TTC549 (cell line): Measurements from ENCODE around the gene CGNL1.

Experiments
- FAIRE-seq: peaks from 2 replicates; lab custom pipeline; 2012; peaks lifted over from hg19 to GRCh38; lab: Jason Lieb, UNC

The CGNL1 gene

DNA sequence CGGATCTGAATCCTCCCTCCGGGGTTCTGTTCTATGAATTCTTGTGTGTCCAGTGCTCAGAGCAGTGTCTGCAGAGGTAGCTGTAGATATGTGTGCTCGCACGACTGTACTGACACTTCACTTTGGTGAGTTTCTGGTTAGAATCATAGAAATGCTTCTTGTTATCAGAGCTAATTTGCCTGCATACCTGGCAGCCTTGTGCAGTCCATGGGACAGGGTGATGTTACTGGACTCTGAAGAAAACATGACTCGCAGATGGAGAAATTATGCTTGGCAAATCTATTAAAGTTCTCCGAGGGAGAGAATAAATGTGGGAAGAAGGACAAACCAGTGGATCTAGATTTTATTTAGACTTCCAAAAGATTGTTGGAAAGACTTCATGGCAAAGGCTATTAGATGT lies 12.2 kb downstream of the CGNL1 start:
- no peak for FAIRE-seq

DNA sequence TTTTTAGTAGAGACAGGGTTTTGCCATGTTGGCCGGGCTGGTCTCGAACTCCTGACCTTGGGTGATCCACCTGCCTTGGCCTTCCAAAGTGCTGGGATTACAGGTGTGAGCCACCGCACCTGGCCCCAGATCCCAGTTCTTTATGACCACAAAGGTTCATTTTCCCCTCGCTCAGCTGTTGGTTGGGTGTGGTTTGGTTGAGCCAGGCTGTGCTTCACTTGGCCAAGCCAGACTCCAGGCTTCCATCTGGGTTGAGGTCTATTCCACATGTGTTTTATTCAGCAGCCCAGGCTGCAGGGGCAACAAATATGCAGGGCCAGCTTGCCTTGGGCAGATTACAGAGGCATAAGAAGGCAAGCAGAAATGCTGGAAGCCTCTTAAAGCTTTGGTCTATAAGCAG lies 13.7 kb downstream of the CGNL1 start:
- FAIRE-seq: no peak

DNA sequence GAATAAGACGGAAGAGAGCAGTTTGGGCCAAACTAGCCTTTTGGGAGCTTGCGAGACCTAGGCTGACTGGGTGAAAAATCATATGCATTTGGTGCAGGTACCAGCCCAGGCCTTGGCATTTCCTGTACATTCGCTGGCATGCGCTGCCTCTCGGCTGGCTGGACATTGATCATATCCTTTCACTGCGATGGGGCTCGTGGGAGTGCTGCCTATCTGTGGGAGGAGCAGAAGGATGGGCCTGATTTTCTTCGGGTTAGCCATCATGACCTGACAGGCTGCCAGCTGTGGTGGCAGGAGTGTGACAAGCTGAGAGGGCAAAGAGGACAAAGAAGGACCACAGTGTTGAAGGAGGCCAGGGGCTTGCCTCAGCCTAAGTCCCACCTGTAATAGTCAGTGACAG lies 14.3 kb downstream of the CGNL1 start:
- FAIRE-seq: no peak

DNA sequence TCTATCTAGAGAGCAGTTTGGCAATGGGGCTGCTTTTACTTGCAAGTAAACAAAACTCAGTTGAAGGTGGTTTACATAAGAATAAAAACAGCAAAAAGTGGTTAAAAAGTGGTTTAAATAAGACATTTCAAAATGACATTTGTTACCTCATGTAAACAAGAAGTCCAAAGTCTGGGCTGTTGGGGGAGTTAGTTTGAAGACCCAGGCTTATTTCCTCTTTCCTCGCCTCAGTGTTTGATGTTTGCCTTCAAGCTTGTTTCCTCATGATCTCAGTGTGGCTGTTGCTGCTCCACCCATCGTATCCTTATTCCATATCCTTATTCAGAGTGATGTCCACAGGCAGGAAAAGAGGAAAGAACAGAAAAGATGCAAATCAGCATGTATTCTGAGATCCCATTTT lies 15.2 kb downstream of the CGNL1 start:
- no peak for FAIRE-seq

DNA sequence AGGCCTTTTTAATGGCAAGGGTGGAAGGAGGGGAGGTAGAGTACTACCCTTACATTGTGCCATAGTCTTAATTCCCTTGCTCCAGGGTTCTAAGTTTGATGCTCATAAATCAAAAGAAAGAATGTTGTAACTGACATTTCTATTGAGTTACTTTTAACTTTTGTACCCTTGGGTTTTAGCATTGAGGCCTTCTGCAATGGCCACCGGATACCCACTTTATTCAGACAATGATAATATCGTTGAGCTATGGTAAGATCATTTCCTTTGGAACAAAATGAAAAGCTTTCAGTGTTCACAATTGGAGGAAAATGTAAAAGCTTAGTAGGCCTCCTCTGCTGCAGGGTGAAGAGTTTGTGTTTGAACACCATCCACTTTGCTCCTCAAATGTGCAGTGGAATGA lies 16.8 kb downstream of the CGNL1 start:
- no peak for FAIRE-seq

DNA sequence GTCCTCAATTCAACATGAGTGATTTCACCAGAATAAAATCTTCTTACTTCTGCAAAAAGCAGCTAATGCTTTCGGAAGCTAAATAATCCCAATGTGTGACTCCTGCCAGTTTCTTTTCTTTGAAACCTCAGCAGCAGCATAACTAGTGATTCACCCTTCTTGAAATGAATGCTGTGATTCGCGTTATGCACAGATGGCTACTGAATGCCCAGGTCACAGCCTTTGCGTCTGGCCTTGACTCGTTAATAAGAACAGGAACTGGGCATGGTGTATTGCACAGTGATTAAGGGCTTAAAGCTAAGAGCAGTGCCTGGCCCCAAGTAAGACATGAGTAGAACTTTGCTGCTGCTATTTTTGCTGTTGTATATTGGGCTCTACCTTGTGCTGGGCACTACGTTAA lies 19.0 kb downstream of the CGNL1 start:
- no peak for FAIRE-seq

DNA sequence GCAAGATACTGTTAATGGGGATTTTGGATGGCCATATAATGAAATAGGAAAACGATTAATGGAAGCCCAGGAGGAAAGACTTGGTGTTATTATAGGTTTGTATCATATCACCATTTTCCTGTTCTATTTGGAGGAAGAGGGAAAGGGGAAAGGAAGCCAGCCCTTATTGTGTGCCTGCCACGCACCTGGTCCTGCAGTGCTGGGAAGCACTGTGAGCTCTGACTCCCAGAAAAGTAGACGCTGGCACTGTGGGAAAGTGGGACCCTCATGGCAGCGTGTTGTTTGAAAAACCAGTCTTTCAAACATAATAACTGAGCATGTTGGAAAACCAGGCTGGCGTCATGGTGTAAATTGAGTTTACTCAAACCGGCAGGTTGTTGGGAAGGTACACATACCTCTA lies 22.0 kb downstream of the CGNL1 start:
- no peak for FAIRE-seq

DNA sequence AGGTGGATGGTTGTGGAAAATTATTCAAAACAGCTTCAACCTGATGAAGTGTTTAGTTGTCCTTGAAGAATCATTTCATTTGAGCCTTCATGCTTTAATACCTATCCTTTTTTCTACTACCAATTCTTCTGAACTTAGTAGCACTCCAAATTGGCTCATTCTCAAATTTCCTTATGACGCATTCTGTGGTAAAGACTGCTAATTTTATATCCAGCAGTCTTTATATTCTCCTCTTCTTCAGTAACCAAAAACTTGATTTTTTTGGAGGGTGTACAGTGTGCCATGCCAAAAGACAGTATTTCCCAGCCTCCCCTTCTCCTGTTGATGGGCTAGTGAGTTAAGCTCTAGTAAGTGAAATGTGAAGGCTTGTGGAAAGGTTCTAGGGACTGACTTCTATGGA lies 25.2 kb downstream of the CGNL1 start:
- FAIRE-seq: no peak

DNA sequence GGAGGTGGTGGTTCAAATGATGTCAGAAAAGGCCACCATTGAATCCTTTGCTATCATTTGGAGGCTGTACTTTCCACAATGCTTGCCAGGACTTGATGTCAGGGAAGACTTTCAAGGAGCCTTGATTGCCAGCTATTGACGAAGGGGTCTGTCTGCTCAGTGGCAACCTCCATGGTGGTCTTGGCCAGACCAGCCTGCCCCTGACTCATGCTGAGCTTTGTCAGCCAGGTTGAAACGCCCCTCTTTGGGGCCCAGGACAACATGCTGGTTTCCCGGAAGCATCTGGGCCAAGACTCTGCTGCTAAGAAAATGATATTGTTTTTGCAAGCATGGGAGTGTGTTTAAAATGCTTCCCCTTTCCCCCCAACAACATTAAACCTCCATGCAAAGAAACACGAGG lies 26.7 kb downstream of the CGNL1 start:
- FAIRE-seq: no peak

DNA sequence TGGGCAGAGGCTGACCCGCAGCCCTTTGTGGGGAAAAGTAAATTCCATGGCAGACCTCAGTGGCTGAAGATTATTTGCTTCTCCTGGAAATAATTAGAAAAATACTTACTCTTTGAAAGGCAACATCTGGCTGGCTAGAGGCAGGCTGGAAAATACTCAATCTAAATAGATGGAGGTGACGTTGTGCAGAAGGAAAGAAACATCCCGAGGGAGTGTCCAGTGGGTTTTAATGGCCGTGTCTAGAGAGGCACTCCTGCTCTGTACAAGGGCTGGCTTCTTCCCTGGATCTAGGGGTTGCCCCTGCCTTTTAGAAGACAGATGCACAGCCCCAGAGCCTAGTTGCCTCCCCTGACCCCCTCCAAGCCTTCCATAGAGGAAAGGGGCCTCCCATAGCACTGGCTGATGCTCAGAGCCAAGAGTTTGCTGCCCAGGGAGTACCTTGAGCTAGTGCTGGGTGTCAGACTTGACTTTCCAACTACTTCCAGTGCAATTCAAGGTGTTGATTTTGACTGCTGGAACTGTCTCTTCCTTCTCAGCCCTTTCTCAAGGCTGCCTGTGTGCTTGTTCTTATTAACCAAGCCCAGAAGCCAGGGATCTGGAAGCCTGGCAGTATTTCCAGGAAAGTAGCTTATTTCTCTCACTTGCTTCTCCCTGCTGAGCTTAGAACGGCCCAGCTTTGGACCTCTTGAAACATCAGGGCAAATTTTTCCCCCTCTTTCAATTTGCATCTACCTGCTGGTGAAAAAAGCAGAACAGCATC lies 27.4 kb downstream of the CGNL1 start:
- FAIRE-seq: no peak

DNA sequence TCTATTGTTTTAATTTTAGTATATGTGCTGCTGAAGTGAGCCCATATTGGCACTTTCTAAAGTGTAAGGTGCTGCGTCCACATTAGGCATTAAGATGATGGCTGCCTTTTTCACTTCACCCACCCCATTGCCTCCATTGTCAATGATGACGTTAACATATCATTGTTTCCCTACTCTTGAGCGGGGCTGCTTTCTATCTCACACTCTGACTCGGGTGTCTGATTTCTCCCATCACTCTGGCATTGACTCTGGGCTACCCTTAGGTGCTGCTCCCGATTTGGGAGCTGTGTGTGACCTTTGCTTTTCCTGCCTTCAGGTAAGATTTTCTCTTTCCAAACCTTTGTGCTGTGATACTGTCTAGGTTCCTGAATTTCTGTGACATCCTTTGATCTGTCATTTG lies 28.8 kb downstream of the CGNL1 start:
- no peak for FAIRE-seq

DNA sequence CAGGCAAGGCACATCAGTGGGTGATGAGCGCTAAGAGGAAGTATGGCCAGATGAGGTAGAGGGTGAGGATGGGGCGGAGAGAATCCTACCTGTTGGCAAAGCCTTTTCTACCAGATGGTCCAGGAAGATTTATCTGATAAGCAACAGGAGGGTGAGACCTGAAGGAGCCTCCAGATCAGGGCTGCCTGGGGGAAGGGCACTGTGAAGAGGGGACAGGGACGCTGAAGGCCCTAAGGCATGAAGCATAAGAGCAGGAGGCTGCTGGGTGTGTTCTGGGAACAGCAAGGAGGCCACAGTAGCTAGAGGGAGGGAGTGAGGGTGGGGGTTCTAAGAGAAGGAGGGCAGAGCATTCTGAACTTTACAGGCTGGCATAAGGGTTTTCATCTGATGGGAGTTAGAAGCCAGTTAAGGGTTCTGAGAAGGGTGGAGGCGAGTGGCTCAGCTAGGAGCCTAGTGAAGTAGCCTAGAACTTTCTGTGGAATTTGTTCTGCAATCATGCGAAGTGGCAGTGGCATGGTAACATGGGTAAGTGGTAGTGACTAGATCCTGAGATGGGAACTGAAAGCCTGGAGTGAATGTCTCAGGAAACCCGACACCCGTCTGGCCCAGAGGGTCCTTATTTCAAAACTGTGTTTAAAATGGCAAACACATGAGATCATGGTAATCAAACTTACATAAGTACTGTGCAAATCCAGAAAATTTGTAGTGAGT lies 29.9 kb downstream of the CGNL1 start:
- FAIRE-seq: no peak

DNA sequence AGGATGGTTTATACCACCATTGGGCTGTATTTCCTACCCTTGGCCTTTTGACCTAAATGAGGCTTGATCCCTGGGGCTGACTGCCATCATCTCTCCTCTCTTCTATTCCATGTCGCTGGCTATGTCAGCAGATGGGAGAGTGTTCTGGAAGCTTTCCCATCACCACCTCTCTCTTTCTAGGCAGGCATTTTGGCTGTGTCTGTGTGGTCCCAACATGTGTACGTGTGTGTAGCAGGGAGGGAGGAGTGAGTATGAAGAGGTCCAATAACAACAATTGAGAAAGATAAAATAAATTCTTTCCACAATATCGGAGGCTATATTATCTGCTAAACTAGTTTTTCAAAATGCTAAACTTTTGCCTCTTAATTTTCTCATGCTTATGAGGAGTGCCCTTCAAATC lies 34.1 kb downstream of the CGNL1 start:
- no peak for FAIRE-seq

DNA sequence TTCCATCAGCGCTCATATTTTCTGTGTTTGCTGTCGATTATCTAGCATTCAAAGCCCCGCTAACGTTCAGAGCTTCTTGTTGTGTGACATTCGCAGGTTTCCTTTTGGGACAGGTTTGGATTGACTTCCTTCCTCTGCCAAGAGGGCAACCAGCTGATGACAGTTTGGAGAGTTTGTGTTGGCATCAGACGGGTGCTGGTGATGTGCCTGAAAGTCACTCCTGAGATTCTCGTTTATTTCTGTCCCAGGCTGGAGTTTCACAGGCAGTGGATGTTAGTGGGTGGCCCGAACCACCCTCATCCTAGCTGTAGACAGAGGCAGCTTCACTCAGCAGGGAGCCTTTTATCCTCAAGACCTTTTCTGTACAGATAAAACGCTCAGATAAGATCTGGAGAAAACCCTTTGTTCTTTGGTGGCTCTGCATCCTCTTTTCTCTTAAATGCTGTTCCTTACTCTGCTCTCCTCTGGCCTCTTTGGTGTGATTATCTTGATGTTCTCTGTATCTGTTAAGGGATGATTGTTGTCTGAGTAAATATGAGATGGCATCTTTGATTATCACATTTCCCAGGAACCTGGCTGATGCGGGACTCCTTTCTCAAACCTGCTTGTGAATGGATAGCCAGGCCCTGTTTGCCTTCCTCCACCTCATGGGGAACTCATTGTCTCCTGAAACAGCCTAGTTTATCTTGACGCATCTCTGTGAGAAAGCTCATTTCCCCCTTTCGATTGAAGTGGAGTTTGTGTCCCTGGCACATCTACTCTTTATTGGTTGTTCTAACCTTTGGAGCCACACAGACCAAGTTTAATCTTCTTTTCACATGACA lies 35.9 kb downstream of the CGNL1 start:
- no peak for FAIRE-seq

DNA sequence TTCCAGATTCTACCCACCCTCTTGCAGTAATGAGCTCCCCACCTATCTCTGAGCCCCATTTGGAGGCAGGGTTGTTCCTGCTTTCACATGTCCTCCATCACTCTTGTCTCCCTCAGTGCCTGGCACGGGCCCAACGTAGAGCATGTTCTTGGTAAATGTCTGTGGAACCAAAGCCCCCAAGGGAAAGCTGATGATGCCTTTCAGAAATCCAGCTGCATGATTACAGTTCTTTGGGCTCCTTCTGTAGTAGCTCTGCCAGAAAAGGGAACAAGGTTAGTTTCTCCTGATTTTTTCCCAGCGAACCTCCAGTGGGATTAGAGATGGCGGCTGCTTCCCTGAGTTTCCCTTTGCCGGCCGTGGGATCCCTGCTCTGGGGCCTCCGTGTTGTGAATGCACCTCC lies 39.3 kb downstream of the CGNL1 start:
- no peak for FAIRE-seq

DNA sequence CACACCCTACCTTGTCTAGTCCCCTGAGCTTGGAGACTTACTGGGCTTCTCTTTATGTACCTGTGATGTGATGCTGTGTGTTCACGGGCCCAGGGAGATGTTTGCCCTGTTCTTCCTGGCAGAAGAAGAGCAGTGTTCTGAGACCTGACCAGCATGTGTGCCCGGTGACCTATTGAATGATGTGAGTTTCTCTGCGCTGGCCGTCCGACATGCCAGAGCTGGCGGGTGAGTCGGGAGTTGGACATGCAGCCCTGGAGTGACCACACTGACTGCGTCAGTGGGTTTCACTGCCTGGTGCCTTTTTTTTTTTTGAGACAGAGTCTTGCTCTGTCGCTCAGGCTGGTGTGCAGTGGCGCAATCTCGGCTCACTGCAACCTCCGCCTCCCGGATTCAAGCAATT lies 42.3 kb downstream of the CGNL1 start:
- no peak for FAIRE-seq

DNA sequence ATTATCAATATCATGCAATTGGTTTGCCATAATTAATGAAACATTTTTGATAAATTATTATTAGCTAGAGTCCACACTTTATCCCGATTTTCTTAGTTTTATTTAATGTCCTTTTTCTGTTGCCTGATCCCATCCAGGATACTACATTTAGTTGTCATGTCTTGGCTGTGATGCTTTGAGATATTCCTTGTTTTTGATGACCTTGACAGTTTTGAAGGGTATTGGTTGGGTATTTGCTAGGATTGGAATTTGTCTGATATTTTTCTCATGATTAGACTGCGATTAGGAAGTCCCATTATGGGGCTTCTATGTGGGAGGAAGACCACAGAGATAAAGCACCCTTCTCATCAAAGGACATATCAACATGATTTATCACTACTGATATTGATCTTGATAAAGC lies 43.0 kb downstream of the CGNL1 start:
- no peak for FAIRE-seq

DNA sequence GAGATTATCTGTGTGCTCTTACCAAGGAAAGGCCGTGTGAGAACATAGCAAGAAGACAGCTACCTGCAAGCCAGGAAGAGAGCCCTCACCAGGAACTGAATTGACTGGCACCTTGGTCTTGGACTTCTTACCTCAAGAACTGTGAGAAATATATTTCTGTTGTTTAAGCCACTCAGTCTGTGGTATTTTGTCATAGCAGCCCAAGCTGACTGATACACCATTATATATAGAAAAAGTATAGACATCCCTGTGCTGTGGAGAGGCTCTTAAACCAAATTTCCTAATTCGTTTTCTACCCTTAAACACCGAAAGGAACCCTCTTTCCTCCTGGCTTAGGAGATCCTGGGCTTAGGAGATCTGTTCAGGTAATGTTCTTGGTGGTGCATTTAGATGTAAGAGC lies 44.8 kb downstream of the CGNL1 start:
- FAIRE-seq: no peak

DNA sequence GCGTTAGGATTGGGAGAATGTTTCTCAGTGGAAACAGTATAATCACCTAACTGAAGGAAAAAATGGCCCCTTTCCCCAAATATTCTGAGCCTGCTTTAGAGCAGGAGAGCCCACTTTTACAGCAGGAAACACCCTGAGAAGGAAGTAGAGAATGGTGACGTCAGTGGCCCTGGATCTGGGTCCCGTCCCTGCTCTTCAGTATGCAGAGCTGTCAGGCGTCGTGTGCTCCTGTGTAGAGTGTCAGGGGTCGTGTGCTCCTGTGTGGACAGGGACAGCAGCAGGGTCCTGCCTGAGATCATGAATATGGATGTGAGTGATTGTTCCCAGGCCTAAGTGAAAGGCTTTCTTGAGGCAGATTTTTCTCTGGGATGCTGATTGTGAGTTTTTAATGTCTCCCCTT lies 45.2 kb downstream of the CGNL1 start:
- no peak for FAIRE-seq

DNA sequence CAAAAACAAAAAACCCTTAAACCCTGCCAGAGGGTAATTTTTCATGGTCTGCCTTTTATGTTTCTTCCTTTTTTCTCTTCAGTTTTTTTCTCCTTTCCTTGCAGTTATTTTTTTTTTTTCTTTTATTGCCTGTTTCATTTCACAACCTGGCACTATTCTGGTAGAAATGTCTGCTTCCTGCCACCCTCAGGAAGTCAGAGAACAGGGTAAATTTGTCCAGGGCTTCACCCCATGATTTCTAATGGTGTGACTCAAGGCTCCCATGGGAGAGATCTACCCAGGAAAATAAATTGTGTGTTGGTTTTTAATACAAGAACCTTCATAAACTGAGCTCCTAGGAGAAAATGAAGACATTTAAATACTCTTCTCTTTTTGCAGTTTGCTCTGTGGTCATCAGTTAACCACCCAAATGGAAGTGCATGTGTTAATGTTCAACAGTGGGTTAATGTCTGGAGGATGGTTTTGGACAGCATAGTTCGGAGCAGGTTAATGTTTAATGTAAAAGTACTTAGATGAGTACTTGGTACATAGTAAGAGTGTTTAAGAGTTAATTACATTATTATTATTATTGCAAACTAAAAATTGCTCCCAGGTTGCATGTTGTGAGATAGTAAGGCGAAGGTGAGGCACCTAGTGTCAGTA lies 45.9 kb downstream of the CGNL1 start:
- no peak for FAIRE-seq

DNA sequence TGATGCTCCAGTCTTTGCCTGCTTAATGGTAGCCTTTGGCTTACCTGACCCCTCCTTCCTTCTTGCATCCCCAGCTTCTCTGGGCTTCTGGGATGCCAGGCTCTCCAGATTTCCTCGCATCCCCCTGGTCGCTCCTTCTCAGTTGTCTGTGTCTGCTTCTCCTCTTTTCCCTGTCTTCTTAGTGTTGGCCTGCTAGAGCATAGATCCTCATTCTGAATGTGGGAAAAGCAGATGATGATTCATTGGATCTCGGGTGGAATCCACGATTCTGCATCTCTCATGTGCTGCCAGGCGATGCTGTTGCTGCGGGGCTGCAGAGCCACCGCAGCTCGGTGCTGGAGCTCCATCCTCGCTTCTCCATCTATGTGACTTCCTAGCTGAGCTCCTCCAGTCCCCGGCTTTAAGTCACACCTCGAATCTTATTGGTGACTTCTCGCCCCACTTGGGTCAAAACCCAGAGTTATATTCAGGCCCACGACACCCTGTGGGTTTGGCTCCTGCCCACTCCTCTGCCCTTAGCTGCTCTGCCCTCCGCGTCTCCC lies 47.4 kb downstream of the CGNL1 start:
- no peak for FAIRE-seq

DNA sequence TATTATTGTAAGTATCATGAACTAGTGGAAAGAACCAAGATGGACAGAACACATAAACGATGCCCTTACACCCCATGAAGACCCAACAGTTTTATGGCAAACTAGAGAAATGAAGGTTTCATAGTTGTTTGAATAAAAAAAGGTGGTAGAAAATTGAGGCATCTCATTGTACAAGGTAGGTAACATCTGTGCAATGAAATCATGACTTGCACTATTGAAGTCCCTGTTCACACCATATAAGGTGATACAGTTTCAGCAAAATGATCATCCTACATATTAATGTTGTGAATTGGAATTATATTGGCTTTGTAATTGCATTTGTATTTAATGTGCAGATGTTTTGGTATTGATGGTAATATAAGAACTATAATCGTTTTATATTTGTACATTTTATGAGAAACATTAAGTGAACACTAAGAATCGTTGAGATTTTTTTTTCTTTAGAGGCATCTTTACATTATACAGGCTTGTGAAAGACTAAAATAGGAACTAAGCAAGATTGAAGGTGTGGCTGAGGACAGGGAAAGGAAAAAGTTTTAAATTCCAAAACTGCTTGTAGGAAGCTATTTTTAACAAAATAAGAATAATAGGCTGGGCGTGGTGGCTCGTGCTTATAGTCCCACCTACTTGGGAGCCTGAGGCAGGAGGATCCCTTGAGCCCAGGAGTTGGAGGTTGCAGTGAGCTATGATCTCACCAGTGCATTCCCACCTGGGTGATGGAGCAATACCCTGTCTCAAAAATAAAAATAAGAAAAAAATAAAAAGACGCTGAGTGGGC lies 48.5 kb downstream of the CGNL1 start:
- FAIRE-seq: no peak
